NK-92 (cell line): ENCODE measurements around the gene WNT7B.

ENCODE experiments used
- DNase-seq: peaks from one replicate; lab custom pipeline; 2025; ENCODE audit not compliant: unreplicated experiment; lab: John Stamatoyannopoulos, UW

Gene WNT7B

GRCh38 chr22:45914309-45914708, 62.7 kb downstream of the WNT7B start:
- DNase-seq: no peak

- no peak for DNase-seq
Measured at GRCh38 chr22:45912910-45913309, 64.1 kb downstream of the WNT7B start.

- DNase-seq: no peak
Measured at GRCh38 chr22:45911601-45912271, 65.2 kb downstream of the WNT7B start.

- DNase-seq: no peak
Measured at GRCh38 chr22:45910928-45911467, 66.0 kb downstream of the WNT7B start.

GRCh38 chr22:45908961-45909360, 68.0 kb downstream of the WNT7B start:
- DNase-seq: no peak

GRCh38 chr22:45907996-45908395, 69.0 kb downstream of the WNT7B start:
- no peak for DNase-seq

- no peak for DNase-seq
Measured at GRCh38 chr22:45907378-45907777, 69.6 kb downstream of the WNT7B start.

- DNase-seq: no peak
Measured at GRCh38 chr22:45906946-45907345, 70.0 kb downstream of the WNT7B start.

GRCh38 chr22:45905924-45906865, 70.8 kb downstream of the WNT7B start:
- DNase-seq: no peak

- DNase-seq: no peak
Measured at GRCh38 chr22:45905326-45905923, 71.5 kb downstream of the WNT7B start.

GRCh38 chr22:45904236-45904635, 72.7 kb downstream of the WNT7B start:
- DNase-seq: no peak

GRCh38 chr22:45903355-45904135, 73.4 kb downstream of the WNT7B start:
- DNase-seq: no peak

GRCh38 chr22:45897736-45898135, 79.2 kb downstream of the WNT7B start:
- no peak for DNase-seq

GRCh38 chr22:45896964-45897538, 79.9 kb downstream of the WNT7B start:
- DNase-seq: no peak

- no peak for DNase-seq
Measured at GRCh38 chr22:45896153-45896951, 80.6 kb downstream of the WNT7B start.

GRCh38 chr22:45895436-45896152, 81.4 kb downstream of the WNT7B start:
- no peak for DNase-seq

- DNase-seq: no peak
Measured at GRCh38 chr22:45893516-45893915, 83.4 kb downstream of the WNT7B start.

GRCh38 chr22:45892681-45893461, 84.1 kb downstream of the WNT7B start:
- DNase-seq: no peak
